Liver (tissue), 9 donors: ENCODE measurements around the gene SLC47A2. TPM values are rescaled to one million over a fixed set of nuclear protein-coding genes. Genes with fewer than 3 reads are reported as not detected.
A peak's percentile ranks its signal among the peaks of the same experiment; 100 is the strongest.

Experiments used
- DNase-seq: peaks from one replicate; pipeline ENCODE4 v3.0.0-alpha.2; 2017; ENCODE audit warnings: low spot score
- H3K27ac ChIP-seq, 2 donors: one replicate each; pipeline ENCODE4 v1.7.0; 2013; ENCODE audit warnings: inconsistent platforms in 2 of 2, low read length in 2 of 2, control low read depth in 1 of 2, low read depth in 1 of 2, mild to moderate bottlenecking in 1 of 2
- H3K27me3 ChIP-seq, 4 donors: one replicate each; pipeline versions ENCODE4 v1.6.1 to v1.7.0; 2013; ENCODE audit warnings: low read length in 3 of 4, inconsistent platforms in 1 of 4, mild to moderate bottlenecking in 1 of 4, moderate library complexity in 1 of 4; ENCODE audit not compliant: control insufficient read depth in 4 of 4, insufficient read depth in 4 of 4
- H3K36me3 ChIP-seq, 4 donors: one replicate each; pipeline versions ENCODE4 v1.6.1 to v1.7.0; 2013; ENCODE audit warnings: low read length in 3 of 4, mild to moderate bottlenecking in 3 of 4, low read depth in 1 of 4, moderate library complexity in 1 of 4; ENCODE audit not compliant: control insufficient read depth in 4 of 4, insufficient read depth in 3 of 4
- H3K4me1 ChIP-seq, 4 donors: one replicate each; pipeline versions ENCODE4 v1.6.1 to v1.7.0; 2013; ENCODE audit warnings: low read length in 3 of 4, mild to moderate bottlenecking in 3 of 4, moderate library complexity in 1 of 4; ENCODE audit not compliant: control insufficient read depth in 4 of 4, insufficient read depth in 4 of 4
- H3K4me3 ChIP-seq, 3 donors: one replicate each; pipeline versions ENCODE4 v1.6.1 to v1.7.0; 2013; ENCODE audit warnings: low read length in 3 of 3, control low read depth in 1 of 3, low read depth in 1 of 3, mild to moderate bottlenecking in 1 of 3
- H3K9ac ChIP-seq, 2 donors: one replicate each; pipeline ENCODE4 v1.7.0; 2013; ENCODE audit warnings: low read length in 2 of 2, mild to moderate bottlenecking in 2 of 2, moderate library complexity in 2 of 2, control low read depth in 1 of 2, low read depth in 1 of 2
- H3K9me3 ChIP-seq, 4 donors: one replicate each; pipeline versions ENCODE4 v1.6.1 to v1.7.0; 2013; ENCODE audit warnings: low read length in 3 of 4; ENCODE audit not compliant: control insufficient read depth in 4 of 4
- ATF3 ChIP-seq: IDR thresholded peaks from 2 replicates; pipeline ENCODE4 v1.6.1; 2016; ENCODE audit warnings: antibody characterized with exemption
- CTCF ChIP-seq: fragments of 150-350 bp; IDR thresholded peaks from 2 replicates; pipeline ENCODE4 v1.5.1; 2017; ENCODE audit warnings: improper control_type of control experiment, low read depth, low read length; ENCODE audit not compliant: missing input control
- EGR1 ChIP-seq, 2 donors: IDR thresholded peaks; 2 replicates each; pipeline ENCODE4 v1.6.1; 2016 to 2018; ENCODE audit warnings: antibody characterized with exemption in 2 of 2, low read depth in 2 of 2
- FOXA1 ChIP-seq: IDR thresholded peaks from 2 replicates; pipeline ENCODE4 v1.6.1; 2016; ENCODE audit warnings: antibody characterized with exemption
- FOXA2 ChIP-seq: IDR thresholded peaks from 2 replicates; pipeline ENCODE4 v1.6.1; 2016; ENCODE audit warnings: antibody characterized with exemption
- GABPA ChIP-seq, 2 donors: IDR thresholded peaks in 1 of 2; conservative IDR thresholded peaks in 1 of 2; 2 replicates each; pipeline ENCODE4 v1.6.1; 2016; ENCODE audit warnings: antibody characterized with exemption in 2 of 2, mild to moderate bottlenecking in 1 of 2, moderate library complexity in 1 of 2
- HNF4A ChIP-seq, 2 donors: conservative IDR thresholded peaks; 2 replicates each; pipeline ENCODE4 v1.6.1; 2016; ENCODE audit warnings: antibody characterized with exemption in 2 of 2, mild to moderate bottlenecking in 2 of 2
- HNF4G ChIP-seq: IDR thresholded peaks from 2 replicates; pipeline ENCODE4 v1.6.1; 2016; ENCODE audit warnings: antibody characterized with exemption
- JUND ChIP-seq, 2 donors: IDR thresholded peaks; 2 replicates each; pipeline ENCODE4 v1.6.1; 2016; ENCODE audit warnings: antibody characterized with exemption in 2 of 2
- MAX ChIP-seq: IDR thresholded peaks from 2 replicates; pipeline ENCODE4 v1.6.1; 2016; ENCODE audit warnings: antibody characterized with exemption
- NR2F2 ChIP-seq: IDR thresholded peaks from 2 replicates; pipeline ENCODE4 v1.6.1; 2016; ENCODE audit warnings: antibody characterized with exemption
- RAD21 ChIP-seq, 2 donors: IDR thresholded peaks; 2 replicates each; pipeline ENCODE4 v1.6.1; 2016; ENCODE audit warnings: antibody characterized with exemption in 2 of 2, mild to moderate bottlenecking in 2 of 2
- REST ChIP-seq: IDR thresholded peaks from 2 replicates; pipeline ENCODE4 v1.6.1; 2016; ENCODE audit warnings: antibody characterized with exemption, mild to moderate bottlenecking
- RXRA ChIP-seq, 2 donors: IDR thresholded peaks; 2 replicates each; pipeline ENCODE4 v1.6.1; 2017 to 2018; ENCODE audit warnings: antibody characterized with exemption in 2 of 2, mild to moderate bottlenecking in 1 of 2
- SP1 ChIP-seq: IDR thresholded peaks from 2 replicates; pipeline ENCODE4 v1.6.1; 2018; ENCODE audit warnings: antibody characterized with exemption, mild to moderate bottlenecking
- TAF1 ChIP-seq: conservative IDR thresholded peaks from 2 replicates; pipeline ENCODE4 v1.6.1; 2016; ENCODE audit warnings: antibody characterized with exemption, mild to moderate bottlenecking
- YY1 ChIP-seq: IDR thresholded peaks from 2 replicates; pipeline ENCODE4 v1.6.1; 2016; ENCODE audit warnings: antibody characterized with exemption, mild to moderate bottlenecking
- ZBTB33 ChIP-seq: IDR thresholded peaks from 2 replicates; pipeline ENCODE4 v1.6.1; 2016; ENCODE audit warnings: antibody characterized with exemption
- whole genome bisulfite sequencing: extraction: QIAGEN DNeasy Blood & Tissue Kit; methylation state at CpG from one replicate; pipeline ENCODE4 v1.1.7; 2013; 5-methylcytosine and 5-hydroxymethylcytosine counted together
- polyA plus RNA-seq, 2 donors: library from polyadenylated mRNA; stranded (reverse) in 1 of 2; unstranded in 1 of 2; fragments of 200-250 nt in 1 of 2; fragments of >200 nt in 1 of 2; fragmentation: Nextera tagmentation in 1 of 2; extraction: Ambion mirVana in 1 of 2; gene quantifications; one replicate each; pipeline versions ENCODE4 v1.2.1 to v1.2.3, GENCODE V29; 2013 to 2015
- total RNA-seq, 2 donors: library from RNA; depleted of rRNA; stranded (reverse); fragments of >200 nt; gene quantifications; one replicate each; pipeline ENCODE4 v1.2.3, GENCODE V29; 2014
- donor health status: healthy.
- donor health status: healthy.
- donor health status: healthy.
- donor health status: healthy.
- donor health status: healthy.

Gene SLC47A2
- total and polyA plus RNA-seq, 4 donors, result 0.08 TPM; not detected in 3

GRCh38 chr17:19672009-19672750 is 44.2 kb downstream of the SLC47A2 start:
- H3K9ac ChIP-seq, result no peak overlapping the region
- H3K9me3 ChIP-seq, result no peaks in the 10 kb centered on the region
- H3K36me3 ChIP-seq, result peaks cover 0 to 11% (median 8%) of the 10 kb centered on the region in 4 donors
- no peak overlapping the region for H3K4me3 ChIP-seq
- no peaks in the 10 kb centered on the region for H3K27me3 ChIP-seq
- peak; percentile 46 for DNase-seq
- 31% methylated on average over 5 of the region's 5 CpGs for WGBS
- TF ChIP-seq ATF3 (peak; percentile 71), HNF4G (peak; percentile 61), RXRA (IDR thresholded peaks at IDR 0.05) (peak; percentile 90 to 92), EGR1 (IDR thresholded peaks at IDR 0.05; ENCODE audit: low read depth in 2 of 2) (peak in 1 of 2 donors; percentile 17), ZBTB33 (peak; percentile 70), FOXA1 (no peak), JUND (IDR thresholded peaks at IDR 0.05) (peak; percentile 75 to 85), REST (peak; percentile 22), SP1 (peak; percentile 75), HNF4A (conservative IDR thresholded peaks at IDR 0.05) (peak; percentile 89 to 95), GABPA (IDR thresholded peaks at IDR 0.05 in 1 of 2, conservative IDR thresholded peaks at IDR 0.05 in 1 of 2) (no peak), FOXA2 (peak; percentile 35), RAD21 (IDR thresholded peaks at IDR 0.05) (peak; percentile 47 to 61), YY1 (peak; percentile 79), TAF1 (no peak), CTCF (peak; percentile 25), NR2F2 (peak; percentile 74), MAX (peak; percentile 59)
- H3K27ac ChIP-seq, result peak overlapping the region; percentile 62 to 72
- H3K4me1 ChIP-seq, result peaks cover 7 to 44% (median 33%) of the 10 kb centered on the region in 4 donors
